ENCODE results near the gene NSUN3.
"Not testable (repeated sequence)": the region's sequence is repeated elsewhere in the genome, so short reads cannot be mapped to it uniquely, and the experiment has no call there.

Gene NSUN3

DNA sequence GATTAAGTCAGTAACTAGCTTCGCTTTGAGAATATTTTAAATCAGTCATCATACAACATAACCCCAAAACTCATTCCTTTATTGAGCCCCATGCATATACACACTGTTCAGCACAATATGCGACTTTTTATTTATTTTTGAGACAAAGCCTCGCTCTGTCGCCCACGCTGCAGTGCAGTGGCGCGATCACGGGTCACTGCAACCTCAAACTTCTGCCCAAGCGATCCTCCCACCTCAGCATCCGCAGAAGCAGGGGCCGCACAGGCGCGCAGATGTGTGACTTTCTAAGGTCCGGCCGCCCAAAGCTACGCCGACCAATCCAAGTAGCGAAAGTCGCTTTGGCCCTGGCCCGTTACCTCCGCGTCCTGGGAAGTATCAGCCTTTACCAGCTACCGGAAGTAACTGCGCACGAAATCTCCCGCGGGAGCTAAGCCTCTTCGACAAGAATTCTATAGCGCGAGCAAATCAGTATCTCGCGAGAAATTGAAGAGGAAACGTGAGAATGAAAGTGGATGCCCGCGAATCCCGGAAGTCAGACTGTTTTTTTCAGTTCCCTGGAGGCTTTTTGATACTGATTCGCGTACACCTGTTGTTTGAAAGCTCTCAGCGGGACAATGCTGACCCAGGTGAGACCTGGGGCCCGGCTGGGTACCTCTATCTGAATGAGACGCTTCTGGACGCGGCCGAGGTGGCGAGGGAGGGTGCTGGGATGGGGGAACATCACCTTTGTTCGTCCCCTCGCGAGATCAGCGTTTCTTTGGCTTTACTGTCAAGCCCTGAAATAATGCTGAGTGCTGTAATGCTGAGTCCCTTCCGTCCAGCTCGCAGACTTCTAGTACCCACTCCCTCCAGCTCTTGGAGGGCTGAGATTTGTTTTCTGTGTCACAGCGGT, at the start of gene NSUN3, which contains the start of gene DHFR2:
NSUN3 (plus strand) TSS at position 549 of the 892 bp plus-strand sequence; CDS start at position 615, 66 bp downstream.
DHFR2 (minus strand) TSS at position 404 of the 892 bp plus-strand sequence. CDS start 1,405 bp downstream, outside the sequence.
- peak; percentile 65 for DNase-seq (ENCODE audit: low read depth)

DNA sequence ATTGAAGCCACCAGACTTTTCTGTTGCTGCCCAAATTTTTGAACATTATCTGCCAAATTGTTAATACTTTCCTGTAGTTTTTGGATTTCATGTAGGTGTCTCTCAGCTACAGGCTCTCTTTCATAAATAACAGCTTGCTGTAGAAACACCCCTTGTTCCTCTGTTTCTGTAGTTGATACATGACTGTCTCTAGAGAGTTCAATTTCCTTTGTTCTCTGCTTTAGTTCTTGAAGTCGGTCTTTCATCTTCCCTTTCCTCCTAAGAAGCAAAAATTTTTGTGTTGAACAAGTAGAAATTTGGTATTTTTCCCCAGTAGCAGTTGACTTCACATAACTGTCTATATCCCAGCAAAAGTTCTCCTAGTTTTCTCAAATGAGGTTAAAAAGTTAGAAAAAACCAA, 47.8 kb upstream of the NSUN3 start:
- DNase-seq (ENCODE audit: low read depth), result no peak

DNA sequence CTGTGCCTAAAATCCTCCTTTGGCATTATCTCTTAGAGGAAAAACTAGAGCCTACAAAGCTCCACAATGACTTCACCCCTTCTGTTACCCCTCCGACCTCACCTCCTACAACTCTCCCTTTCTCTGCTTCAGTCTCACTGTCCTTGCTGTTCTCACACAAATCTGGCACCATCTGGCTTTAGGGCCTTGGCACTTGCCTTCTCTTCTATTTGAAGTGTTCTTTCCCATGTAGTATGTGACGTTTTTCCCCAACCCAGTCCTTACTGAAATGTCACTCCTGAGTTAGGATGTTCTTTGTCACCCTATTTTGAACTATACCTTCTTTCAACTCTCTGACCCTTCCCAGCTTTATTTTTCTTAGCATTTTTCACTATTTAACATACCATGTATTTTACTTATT, 43.2 kb upstream of the NSUN3 start:
- DNase-seq (ENCODE audit: low read depth), result no peak

DNA sequence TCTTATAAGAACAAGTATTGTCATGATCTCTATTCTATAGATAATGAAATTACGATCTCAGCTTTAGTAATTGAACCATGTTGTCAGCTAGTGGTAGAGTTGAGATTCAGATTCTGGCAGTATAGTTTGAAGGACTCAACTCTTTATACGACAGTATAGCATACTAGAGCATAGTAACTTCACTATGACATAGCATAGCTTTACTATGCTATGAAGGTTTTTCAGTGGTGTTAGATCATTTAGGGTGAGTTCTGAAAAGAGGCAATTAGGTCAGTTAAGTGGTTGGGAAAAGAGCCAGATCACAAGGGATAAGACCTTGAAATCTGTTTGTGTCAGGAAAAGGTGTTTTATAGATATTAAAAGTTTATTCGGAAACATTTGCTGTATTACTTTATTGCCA, 42.6 kb upstream of the NSUN3 start:
- DNase-seq (ENCODE audit: low read depth), result no peak

DNA sequence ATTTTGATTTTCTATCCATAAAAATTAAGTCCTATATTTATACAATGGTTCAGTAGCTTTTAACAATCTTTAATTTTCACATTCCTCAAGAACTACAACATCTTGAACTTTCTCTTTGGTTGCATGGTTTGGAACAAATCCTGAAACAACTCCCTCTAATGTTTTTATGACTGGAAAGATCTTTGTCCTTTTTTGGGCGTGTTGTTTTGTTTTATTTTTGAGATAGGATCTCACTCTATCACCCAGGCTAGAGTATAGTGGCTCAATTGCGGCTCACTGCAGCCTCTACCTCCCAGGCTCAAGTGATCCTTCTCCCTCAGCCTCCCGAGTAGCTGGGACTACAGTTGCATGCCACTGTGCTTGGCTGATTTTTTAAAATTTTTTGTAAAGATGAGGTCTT, 38.5 kb upstream of the NSUN3 start:
- DNase-seq (ENCODE audit: low read depth), result no peak

DNA sequence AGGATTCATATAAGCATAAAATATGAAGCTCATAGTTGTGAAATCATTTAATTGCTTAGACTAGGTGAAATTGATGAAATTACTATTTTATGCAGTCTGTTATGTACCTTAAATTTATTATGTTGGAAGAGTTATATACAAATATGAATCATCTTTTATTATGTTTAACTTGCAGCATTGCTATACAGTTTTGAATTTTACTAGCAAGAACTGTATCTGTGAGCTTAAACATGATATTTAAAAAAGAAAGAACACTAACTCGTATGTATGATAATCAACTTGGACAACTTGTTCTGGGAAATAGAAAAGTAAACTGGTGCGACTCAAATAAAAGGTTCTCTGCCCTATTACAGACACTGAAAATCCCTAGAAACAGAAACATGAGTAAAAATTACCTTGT, 36.2 kb upstream of the NSUN3 start:
- no peak for DNase-seq (ENCODE audit: low read depth)

DNA sequence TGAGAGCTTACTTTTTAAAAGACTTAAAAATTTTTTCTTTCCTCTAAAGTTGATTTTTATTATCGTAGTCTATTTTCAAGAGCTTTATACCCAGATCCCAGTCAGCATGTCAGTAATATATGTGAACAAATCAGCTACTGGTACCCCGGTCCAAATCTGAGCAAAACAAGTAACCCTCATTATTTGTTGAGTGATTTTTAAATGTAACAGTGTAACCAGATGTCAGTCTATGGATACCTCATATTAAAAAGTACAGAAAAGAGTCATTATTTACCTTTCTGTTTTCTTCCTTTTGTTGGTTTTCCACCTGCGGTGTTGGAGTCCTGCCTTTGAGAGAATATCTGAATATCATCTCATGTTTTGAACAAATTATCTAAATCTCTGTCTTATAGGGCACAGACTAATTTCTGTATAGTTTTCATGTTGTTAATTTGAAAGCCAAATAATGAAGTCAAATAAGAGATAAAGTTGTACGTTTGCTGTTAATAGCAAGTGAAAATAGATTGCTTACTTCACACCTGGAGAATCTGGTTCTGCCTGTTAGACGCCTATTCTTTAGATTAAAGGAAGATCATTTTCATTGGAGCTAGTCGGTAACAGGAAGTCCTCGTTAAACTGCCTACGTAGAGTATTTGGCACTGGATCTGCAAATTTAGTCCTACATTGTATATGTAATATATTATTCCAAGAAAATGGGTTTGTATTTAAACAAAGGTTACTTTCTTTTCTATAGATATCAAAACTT, 34.6 kb upstream of the NSUN3 start, which contains the start of gene STX19:
STX19 (minus strand) TSS at position 505 of the 745 bp plus-strand sequence. CDS start 13,328 bp downstream, outside the sequence.
- no peak for DNase-seq (ENCODE audit: low read depth)

DNA sequence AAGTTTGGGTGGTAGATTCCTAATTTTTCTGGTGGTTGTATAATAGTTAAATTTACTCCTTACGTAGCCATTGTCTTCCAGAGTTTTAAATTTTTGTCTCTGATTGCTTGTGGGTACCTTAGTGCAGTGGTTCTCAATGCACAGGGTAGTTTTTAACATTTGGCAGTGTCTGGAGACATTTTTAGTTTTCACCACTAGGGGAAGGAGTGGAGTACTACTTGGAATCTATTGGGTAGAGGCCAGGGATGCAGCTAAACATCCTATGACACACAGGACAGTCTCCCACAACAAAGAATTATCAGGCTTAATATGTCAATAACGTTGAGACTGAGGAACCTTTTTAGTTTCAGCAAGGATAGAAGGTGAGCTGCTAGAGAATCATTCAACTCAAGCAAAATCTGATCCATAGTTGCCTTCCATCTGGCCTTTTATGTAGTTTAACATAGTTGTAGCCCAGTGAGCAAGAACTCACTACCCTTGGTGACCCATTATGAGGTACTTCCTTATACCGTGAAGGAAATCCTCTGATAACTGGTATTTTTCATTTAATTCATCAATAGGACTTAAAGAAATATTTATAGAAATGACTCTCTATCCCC, 25.9 kb upstream of the NSUN3 start:
- DNase-seq (ENCODE audit: low read depth), result no peak

DNA sequence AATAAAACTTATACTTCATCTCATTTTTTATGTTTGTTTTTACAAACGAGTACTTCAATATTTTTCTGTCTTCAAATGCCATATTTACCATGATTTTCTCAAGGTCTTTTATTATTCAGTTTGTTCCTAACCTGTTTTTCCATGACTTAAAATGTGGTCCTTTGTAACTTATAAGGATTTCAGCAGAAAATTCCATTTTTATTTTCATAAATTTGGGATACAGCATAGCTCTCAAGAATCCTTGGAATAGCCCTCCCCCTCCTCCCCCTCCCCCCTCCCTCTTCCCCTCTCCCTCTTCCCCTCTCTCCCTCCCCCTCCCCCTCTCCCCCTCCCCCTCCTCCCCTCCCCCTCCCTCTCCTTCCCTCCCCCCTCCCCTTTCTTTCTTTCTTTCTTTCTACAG, 19.6 kb upstream of the NSUN3 start:
- DNase-seq (ENCODE audit: low read depth), result no peak

DNA sequence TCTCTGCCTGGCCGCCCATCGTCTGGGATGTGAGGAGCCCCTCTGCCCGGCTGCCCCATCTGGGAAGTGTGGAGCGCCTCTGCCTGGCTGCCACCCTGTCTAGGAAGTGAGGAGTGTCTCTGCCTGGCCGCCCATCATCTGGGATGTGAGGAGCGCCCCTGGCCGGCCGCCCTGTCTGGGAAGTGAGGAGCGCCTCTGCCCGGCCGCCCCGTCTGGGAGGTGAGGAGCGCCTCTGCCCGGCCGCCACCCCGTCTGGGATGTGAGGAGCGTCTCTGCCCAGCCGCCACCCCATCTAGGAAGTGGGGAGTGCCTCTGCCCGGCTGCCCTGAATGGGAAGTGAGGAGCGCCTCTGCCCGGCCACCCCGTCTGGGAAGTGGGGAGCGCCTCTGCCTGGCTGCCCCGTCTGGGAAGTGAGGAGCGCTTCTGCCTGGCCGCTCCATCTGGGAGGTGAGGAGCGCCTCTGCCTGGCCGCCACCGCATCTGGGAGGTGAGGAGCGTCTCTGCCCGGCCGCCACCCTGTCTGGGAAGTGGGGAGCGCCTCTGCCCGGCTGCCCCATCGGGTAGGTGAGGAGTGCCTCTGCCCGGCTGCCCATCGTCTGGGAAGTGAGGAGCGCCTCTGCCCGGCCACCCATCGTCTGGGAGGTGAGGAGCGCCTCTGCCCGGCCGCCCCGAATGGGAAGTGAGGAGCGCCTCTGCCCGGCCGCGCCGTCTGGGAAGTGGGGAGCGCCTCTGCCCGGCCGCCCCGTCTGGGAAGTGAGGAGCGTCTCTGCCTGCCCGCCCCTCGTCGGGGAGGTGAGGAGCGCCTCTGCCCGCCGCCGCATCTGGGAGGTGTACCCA, 18.5 kb upstream of the NSUN3 start:
- not testable (repeated sequence) for DNase-seq (ENCODE audit: low read depth)

DNA sequence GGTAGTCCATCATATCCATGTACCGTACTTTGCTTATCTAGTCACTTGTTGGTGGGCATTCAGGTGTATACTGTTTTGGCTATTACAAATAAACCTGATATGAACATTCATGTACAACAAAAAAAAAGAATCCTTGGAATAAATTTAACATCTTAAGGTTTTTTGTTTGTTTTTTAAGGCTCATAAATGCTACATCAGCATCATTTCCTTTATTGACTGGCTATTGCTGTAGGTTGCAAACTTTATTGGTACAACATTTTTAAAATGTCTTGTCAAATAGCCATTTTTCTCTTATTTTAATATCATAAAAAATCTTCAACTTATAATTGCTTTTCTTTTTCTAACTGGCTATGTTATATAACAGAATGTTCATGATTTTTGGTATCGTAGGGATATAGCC, 16.3 kb upstream of the NSUN3 start:
- DNase-seq (ENCODE audit: low read depth), result no peak

DNA sequence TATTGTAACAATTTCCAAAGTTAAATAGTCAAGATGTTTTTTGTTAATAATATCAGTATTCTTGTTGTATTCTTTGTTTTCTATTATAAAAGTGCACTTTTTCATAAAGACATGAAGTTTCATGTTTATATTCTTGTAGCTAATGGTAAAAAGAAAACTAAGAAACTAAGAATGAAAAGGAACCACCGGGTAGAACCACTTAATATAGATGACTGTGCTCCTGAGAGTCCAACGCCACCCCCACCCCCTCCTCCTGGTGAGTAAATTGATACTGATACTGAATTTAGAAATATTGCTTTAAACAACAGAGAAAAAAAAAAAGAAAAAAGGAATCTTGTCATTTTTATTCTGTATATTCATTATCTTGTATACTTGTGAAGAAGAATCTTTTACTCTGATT, 13.6 kb upstream of the NSUN3 start:
- no peak for DNase-seq (ENCODE audit: low read depth)

DNA sequence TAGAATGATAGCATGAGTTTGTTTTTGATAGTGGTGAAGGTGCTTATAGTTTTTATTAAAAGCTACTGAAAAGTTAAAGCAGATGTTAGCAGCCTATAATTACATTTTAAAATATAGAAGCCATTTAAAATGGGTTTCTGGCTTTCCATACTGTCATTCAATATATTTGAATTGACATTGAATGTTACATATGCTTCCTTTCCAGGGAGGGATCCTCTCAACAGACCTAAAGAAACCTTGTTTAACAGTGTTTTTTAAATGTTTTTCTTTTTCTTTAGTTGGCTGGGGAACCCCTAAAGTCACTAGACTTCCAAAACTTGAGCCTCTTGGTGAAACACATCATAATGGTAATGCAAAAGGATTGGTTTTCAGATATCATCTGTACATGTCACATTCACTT, 12.3 kb upstream of the NSUN3 start:
- DNase-seq (ENCODE audit: low read depth), result no peak

DNA sequence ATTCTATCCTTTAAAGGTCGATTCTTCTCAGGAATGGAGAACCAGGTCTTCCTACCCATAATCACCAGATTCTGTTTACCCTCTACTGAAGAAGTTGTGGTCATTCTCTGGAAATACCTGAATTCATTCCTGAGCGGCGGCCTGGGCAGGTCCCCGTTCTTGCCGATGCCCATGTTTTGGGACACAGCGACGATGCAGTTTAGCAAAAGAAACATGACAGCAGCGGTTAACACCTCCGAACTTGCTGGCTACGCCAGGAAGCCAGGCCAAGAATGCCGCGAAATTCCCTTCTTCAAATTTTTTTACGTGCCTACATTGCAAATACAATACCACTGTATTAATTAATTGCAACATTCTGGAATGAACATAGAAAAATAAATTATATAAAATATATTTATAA, 1.6 kb upstream of the NSUN3 start:
- DNase-seq (ENCODE audit: low read depth), result no peak

DNA sequence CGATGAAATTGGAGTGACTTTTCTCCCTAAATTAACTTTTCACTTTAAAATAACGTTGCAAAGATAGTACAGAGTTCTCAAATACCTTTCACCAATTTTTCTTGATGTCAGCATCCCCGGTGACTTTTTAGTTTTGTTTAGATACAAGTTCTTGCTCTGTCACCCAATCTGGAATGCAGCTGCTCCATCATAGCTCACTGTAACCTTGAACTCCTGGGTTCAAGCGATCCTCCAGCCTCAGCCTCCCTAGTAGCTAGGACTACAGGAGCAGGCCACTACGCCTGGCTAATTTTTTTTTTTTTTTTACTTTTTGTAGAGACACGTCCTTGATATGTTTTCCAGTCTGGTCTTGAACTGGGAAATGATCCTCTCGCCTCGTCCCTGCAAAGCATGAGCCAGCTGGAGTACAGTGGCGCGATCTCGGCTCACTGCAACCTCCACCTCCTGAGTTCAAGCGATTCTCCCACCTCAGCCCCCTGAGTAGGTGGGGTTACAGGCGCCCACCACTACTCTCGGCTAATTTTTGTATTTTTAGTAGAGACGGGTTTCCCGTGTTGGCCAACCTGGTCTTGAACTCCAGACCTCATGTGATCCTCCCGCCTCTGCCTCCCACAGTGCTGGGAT, 747 bp downstream of the NSUN3 start:
- no peak for DNase-seq (ENCODE audit: low read depth)

DNA sequence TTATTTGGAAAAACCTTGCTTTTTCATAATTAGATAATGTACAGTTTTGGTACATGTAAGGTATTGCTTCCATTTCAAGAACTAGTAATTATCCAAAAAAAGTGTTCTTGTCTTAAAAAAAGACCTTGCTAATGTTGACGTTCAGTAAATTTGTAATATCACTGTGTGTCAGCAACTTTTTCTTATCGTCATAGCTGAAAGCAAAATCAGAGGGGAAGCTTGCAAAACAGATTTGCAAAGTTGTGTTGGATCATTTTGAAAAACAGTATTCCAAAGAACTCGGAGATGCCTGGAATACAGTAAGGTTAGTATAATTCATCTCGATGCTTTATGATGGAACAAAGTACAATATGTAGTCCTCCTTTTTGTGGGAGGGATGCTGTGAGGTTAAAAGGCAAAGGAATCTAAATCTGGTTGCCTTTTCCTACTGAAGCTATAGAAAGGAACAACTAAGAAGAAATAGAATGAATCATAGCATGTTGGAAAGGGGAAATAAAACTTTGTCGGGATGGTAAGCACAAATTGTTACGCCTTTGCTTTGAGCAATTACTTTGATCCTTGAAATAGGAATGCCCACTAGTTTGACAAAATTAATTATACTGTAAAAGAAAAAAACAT, 1.5 kb downstream of the NSUN3 start:
- DNase-seq (ENCODE audit: low read depth), result no peak

DNA sequence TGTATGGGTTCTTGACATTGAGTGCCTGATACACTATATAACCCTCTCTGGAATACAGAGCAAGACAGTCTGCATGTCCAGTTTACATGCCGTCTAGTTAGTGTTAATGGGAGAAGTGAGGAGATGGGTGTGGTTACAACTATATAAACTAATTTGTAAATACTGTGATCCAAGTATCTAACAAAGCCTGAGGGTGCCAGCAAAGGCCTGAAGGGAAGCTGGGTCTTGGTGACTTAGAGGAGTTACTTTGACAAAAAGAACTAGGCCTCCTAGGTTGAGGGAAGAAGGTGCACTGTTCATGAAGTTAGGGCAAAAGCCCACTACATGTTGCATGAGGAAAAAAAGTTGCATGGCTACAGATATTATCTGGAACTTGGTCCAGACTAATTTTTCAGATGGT, 2.3 kb downstream of the NSUN3 start:
- no peak for DNase-seq (ENCODE audit: low read depth)

DNA sequence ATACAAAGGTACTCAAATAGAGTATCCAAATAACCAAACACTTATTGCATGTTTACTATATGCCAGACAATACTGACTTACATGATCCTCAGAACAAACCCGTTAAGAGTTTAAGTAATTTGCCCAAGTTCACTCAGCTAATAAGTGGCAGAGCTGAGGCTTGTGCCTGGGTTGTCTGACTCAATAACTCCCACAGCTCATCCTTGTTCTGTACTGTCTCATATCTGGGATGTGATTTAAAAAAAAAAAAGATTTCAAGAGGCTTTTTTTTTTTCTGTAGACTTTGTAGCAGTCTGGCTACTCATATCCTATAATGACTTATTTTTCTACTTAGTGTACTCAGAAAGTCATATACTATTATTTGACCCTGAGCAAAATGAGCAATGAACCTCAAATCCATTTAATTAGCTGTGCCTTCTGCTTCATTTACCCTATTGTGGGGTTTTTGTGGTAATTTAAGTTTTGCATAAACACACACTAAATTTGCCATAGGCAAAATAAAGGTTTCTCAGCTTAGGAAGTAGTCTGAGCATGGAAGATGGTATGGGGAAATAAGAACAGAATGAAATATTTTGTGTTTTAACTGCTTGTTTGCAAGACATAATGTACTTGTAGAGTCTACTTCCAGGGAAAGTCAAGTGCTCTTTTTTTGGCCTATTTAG, 3.1 kb downstream of the NSUN3 start:
- DNase-seq (ENCODE audit: low read depth), result no peak

DNA sequence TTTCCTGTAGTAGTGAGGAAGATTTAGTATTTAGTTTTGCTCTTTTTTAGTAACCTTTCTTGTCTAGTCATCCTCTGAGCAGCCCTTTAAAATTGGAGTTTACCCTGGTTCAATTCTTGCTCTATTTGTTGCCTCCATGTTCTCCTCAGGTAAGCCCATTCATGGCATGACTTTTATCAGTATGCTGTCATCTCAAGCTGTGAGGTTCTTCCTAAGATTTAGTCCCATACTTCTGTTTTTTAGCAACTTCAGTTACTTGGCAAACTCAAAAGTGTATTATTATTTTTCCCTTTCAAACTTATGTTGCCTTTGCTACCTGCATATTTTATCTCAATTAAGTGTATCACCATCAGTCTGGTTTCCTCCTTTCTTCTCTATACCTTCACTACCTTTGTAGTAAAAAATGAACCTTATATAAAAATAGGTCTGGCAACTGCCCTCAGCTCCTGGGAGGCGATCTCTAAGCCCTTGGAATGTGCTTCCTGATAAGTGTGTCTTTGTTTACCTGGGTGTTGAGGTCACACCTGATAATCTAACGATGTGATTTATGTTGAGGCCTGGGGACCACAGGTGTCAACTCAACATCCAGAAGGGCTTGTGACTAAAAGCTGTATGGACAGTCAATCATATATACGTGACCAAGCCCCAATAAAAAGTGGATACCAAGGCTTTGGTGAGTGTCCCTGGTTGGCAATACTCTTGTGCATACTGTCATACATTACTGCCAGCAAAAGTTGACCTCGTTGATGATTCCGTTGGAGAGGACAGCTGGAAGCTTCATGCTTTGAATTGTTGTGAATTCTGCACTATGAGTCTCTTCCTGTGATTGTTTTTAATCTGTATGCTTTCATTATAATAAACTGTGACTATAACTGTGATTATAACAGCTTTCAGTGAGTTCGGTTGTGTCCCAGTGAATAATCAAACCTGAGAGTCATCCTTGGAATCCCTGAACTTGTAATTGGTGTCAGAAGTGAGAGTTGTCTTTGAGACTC, 3.9 kb downstream of the NSUN3 start:
- no peak for DNase-seq (ENCODE audit: low read depth)

All from activated T-helper 1 cell treated with Interleukin-2 at 50 U/mL for 16 hours (primary cell).